H1 (cell line): Measurements from ENCODE around the gene NXPH4. TPM values are rescaled to one million over a fixed set of nuclear protein-coding genes. Genes with fewer than 3 reads are reported as not detected.

Experiments
- BACH1 ChIP-seq: IDR thresholded peaks from 2 replicates; pipeline ENCODE4 v1.6.1; 2012; ENCODE audit warnings: low read length, improper control_type of control experiment
- RNF2 ChIP-seq: fragments of 200-900, 300-1000 bp; sonication (generic); IDR thresholded peaks from 2 replicates; pipeline ENCODE4 v1.7.1; 2016; ENCODE audit warnings: borderline replicate concordance, low read depth, mild to moderate bottlenecking, antibody characterized with exemption, low read length; ENCODE audit not compliant: poor library complexity, severe bottlenecking; ENCODE audit errors: missing control alignments
- polyA plus RNA-seq, 7 experiments: library from polyadenylated mRNA; depleted of rRNA in 3 of 7; stranded (reverse) in 5 of 7; unstranded in 2 of 7; fragments of >200 nt in 5 of 7; fragments of 200-250 nt in 2 of 7; gene quantifications; 1 replicate in 5 of 7; 2 replicates in 1 of 7; 4 replicates in 1 of 7; pipeline versions ENCODE4 v1.2.1 to v1.2.3, GENCODE V29; 2011 to 2013; ENCODE audit warnings: missing spikeins in 2 of 7, mixed read lengths in 2 of 7
- total RNA-seq: library from RNA; stranded (reverse); fragmentation: NEBNext Ultra II Directional; extraction: Animal tissue kit (Norgen Biotek cat#: 25700); gene quantifications from 2 replicates; pipeline ENCODE4 v1.2.1, GENCODE V29; 2021

NXPH4 gene
- total and polyA plus RNA-seq, 2 of the 8 experiments (the other 6 are each of a cell fraction or from before 2014, with no cell fraction given) = 0.92 to 1.7 TPM

GRCh38 chr12:57170408-57170807, 46.2 kb upstream of the NXPH4 start (continued):
- TF ChIP-seq RNF2 (no peak), BACH1 (no peak)
